Vagina (tissue), 2 donors: ENCODE data around the gene PTPRG. TPM values are rescaled to one million over a fixed set of nuclear protein-coding genes. Genes with fewer than 3 reads are reported as not detected.

Experiments
- DNase-seq, 2 donors: peaks; one replicate each; pipeline ENCODE4 v3.0.0-alpha.2; 2017; ENCODE audit errors: extremely low spot score in 2 of 2
- H3K27ac ChIP-seq: fragments of 200-600 bp; sonication (generic); one replicate; pipeline ENCODE4 v1.5.1; 2019
- H3K27me3 ChIP-seq: fragments of 200-600 bp; sonication (generic); one replicate; pipeline ENCODE4 v1.5.1; 2019
- H3K36me3 ChIP-seq, 2 donors: fragments of 200-600 bp; sonication (generic); one replicate each; pipeline ENCODE4 v1.5.1; 2017 to 2019
- H3K4me1 ChIP-seq: fragments of 200-600 bp; sonication (generic); one replicate; pipeline ENCODE4 v1.5.1; 2019
- H3K4me3 ChIP-seq, 2 donors: fragments of 200-600 bp; sonication (generic); 1 replicate in 1 of 2; 2 replicates in 1 of 2; pipeline ENCODE4 v1.5.1; 2016 to 2019
- H3K9me3 ChIP-seq: fragments of 200-600 bp; sonication (generic); one replicate; pipeline ENCODE4 v1.5.1; 2019
- CTCF ChIP-seq, 3 experiments: fragments of 450-650 bp in 2 of 3; fragments of 200-600 bp in 1 of 3; sonication (generic) in 1 of 3; IDR thresholded peaks; one replicate each; pipeline ENCODE4 v1.5.1; 2017 to 2019; ENCODE audit warnings: antibody characterized with exemption in 3 of 3, mild to moderate bottlenecking in 2 of 3, moderate library complexity in 2 of 3
- POLR2A ChIP-seq, 2 donors: fragments of 450-650 bp; IDR thresholded peaks; one replicate each; pipeline ENCODE4 v1.6.1; 2017; ENCODE audit warnings: antibody characterized with exemption in 2 of 2, mild to moderate bottlenecking in 2 of 2, moderate library complexity in 2 of 2
- POLR2AphosphoS5 ChIP-seq, 2 donors: sonication (generic); formaldehyde crosslinking; IDR thresholded peaks; one replicate each; pipeline ENCODE4 v1.9.0; 2017; ENCODE audit warnings: antibody characterized with exemption in 2 of 2, mild to moderate bottlenecking in 2 of 2, low read depth in 1 of 2; ENCODE audit not compliant: insufficient read depth in 1 of 2
- intact Hi-C: fragments of 100-400 bp; cut with DNase I; formaldehyde crosslinking; loops from one replicate; pipeline ENCODE4 v1.15.1; 2023
- total RNA-seq: library from RNA; depleted of rRNA; stranded (reverse); fragments of >200 nt; gene quantifications from one replicate; pipeline ENCODE4 v1.2.3, GENCODE V29; 2016

Gene PTPRG
- total RNA-seq, 1 donor from 2014 or later: 47.6 TPM

GRCh38 chr3:61765157-61765876 lies 203.9 kb downstream of the PTPRG start:
- Histone ChIP-seq H3K4me1 (no peaks in the 10 kb centered on the region), H3K9me3 (no peaks in the 10 kb centered on the region), H3K36me3 (no peaks in the 10 kb centered on the region), H3K27me3 (no peaks in the 10 kb centered on the region), H3K27ac (no peak overlapping the region), H3K4me3 (no peak overlapping the region)
- TF ChIP-seq POLR2A (IDR thresholded peaks at IDR 0.05) (no peak), CTCF (IDR thresholded peaks at IDR 0.05) (no peak), POLR2AphosphoS5 (IDR thresholded peaks at IDR 0.05; ENCODE audit: insufficient read depth in 1 of 2, low read depth in 1 of 2) (no peak)
- intact Hi-C loops: no loop called here
- DNase-seq: no peak

- intact Hi-C loops: no loop called here
- no peak for TF ChIP-seq POLR2A (IDR thresholded peaks at IDR 0.05)
- TF ChIP-seq POLR2AphosphoS5 (IDR thresholded peaks at IDR 0.05; ENCODE audit: insufficient read depth in 1 of 2, low read depth in 1 of 2): no peak
- no peak for TF ChIP-seq CTCF (IDR thresholded peaks at IDR 0.05)
- Histone ChIP-seq H3K27ac (no peak overlapping the region), H3K4me1 (no peaks in the 10 kb centered on the region), H3K4me3 (no peak overlapping the region), H3K9me3 (no peaks in the 10 kb centered on the region), H3K36me3 (no peaks in the 10 kb centered on the region), H3K27me3 (no peaks in the 10 kb centered on the region)
- DNase-seq: no peak
These were observed 207.1 kb downstream of the PTPRG start for GRCh38 chr3:61768284-61769037.

- H3K27ac ChIP-seq: no peak overlapping the region
- TF ChIP-seq POLR2A (IDR thresholded peaks at IDR 0.05) (no peak), CTCF (IDR thresholded peaks at IDR 0.05) (no peak), POLR2AphosphoS5 (IDR thresholded peaks at IDR 0.05; ENCODE audit: insufficient read depth in 1 of 2, low read depth in 1 of 2) (no peak)
These were observed 208.1 kb downstream of the PTPRG start for GRCh38 chr3:61769266-61769990.

GRCh38 chr3:61771976-61772375 lies 210.6 kb downstream of the PTPRG start:
- Histone ChIP-seq H3K4me3 (no peak overlapping the region), H3K9me3 (no peaks in the 10 kb centered on the region), H3K27ac (no peak overlapping the region), H3K27me3 (no peaks in the 10 kb centered on the region), H3K36me3 (no peaks in the 10 kb centered on the region), H3K4me1 (peaks cover 18% of the 10 kb centered on the region)
- DNase-seq: no peak
- intact Hi-C loops: no loop called here
- TF ChIP-seq CTCF (IDR thresholded peaks at IDR 0.05) (no peak), POLR2A (IDR thresholded peaks at IDR 0.05) (no peak), POLR2AphosphoS5 (IDR thresholded peaks at IDR 0.05; ENCODE audit: insufficient read depth in 1 of 2, low read depth in 1 of 2) (no peak)

More at GRCh38 chr3:61769266-61769990, 208.1 kb downstream of the PTPRG start:
- intact Hi-C loops: no loop called here
- Histone ChIP-seq H3K27me3 (no peaks in the 10 kb centered on the region), H3K9me3 (no peaks in the 10 kb centered on the region), H3K4me1 (peaks cover 6% of the 10 kb centered on the region), H3K36me3 (no peaks in the 10 kb centered on the region), H3K4me3 (no peak overlapping the region)
- DNase-seq: no peak
